HepG2 (cell line): Measurements from ENCODE around the gene IL1RAPL2.

Source experiments
- GABPB1 ChIP-seq: IDR thresholded peaks from 2 replicates; pipeline ENCODE4 v1.6.1; 2016; ENCODE audit warnings: mild to moderate bottlenecking, missing genetic modification reagents, moderate library complexity, missing compliant biosample characterization
- MAFK ChIP-seq, 2 experiments: IDR thresholded peaks in 1 of 2; conservative IDR thresholded peaks in 1 of 2; 2 replicates each; pipeline ENCODE4 v1.6.1; 2011; ENCODE audit warnings: improper control_type of control experiment in 2 of 2, low read length in 2 of 2
- MTA3 ChIP-seq: sonication (generic); formaldehyde crosslinking; IDR thresholded peaks from 2 replicates; pipeline ENCODE4 v1.4.0; 2020; ENCODE audit warnings: missing genetic modification reagents
- PCBP1 ChIP-seq: fragments of 200-400 bp; formaldehyde crosslinking; IDR thresholded peaks from 2 replicates; pipeline ENCODE4 v1.6.1; 2017; ENCODE audit warnings: mild to moderate bottlenecking, low read depth, low read length, borderline replicate concordance
- POLR2A ChIP-seq, 2 experiments: IDR thresholded peaks; 2 replicates each; pipeline ENCODE4 v1.6.1; 2011; ENCODE audit warnings: low read depth in 2 of 2, low read length in 2 of 2, mild to moderate bottlenecking in 1 of 2, moderate library complexity in 1 of 2; ENCODE audit not compliant: insufficient read depth in 1 of 2
- RFXAP ChIP-seq: sonication (generic); formaldehyde crosslinking; IDR thresholded peaks from 2 replicates; pipeline ENCODE4 v1.4.0; 2020; ENCODE audit warnings: missing genetic modification reagents, borderline replicate concordance
- ZNF549 ChIP-seq: sonication (generic); formaldehyde crosslinking; IDR thresholded peaks from 2 replicates; pipeline ENCODE4 v1.5.0; 2020; ENCODE audit warnings: missing genetic modification reagents
- TF ChIP-seq, protein P1 (sequence below): sonication (generic); formaldehyde crosslinking; IDR thresholded peaks from 2 replicates; pipeline ENCODE4 v1.4.0; 2020; ENCODE audit warnings: mild to moderate bottlenecking, missing genetic modification reagents
- TF ChIP-seq, protein P2 (sequence below), 2 experiments: IDR thresholded peaks; 2 replicates each; pipeline ENCODE4 v1.6.1; 2011 to 2012; ENCODE audit warnings: low read length in 2 of 2, borderline replicate concordance in 1 of 2, low read depth in 1 of 2, mild to moderate bottlenecking in 1 of 2, moderate library complexity in 1 of 2

DNA sequence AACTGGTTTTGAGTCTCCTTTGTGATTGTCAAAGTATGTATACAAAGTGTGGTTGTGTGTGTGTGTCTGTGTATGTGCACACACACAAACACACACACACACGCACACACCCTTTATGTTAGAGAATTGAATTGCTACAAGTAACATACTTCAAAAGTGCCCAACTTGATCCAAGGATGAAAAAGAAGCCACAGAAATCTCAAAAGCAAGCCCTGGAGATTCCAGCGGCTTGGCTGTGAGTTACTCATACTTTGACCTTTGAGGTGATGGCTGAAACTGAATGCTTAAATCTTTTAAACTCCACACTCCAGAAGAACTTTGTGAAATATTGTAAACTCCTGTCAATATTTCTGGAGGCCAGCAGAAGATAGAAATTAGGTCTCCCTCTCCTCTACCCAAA, 1087.9 kb downstream of the IL1RAPL2 start:
- TF ChIP-seq ZNF549 (CRISPR knock-in tag) (no peak), RFXAP (CRISPR knock-in tag) (no peak), POLR2A (IDR thresholded peaks at IDR 0.05; ENCODE audit: insufficient read depth in 1 of 2, low read depth in 2 of 2, low read length in 2 of 2) (no peak), MTA3 (CRISPR knock-in tag) (no peak), PCBP1 (no peak), MAFK (conservative IDR thresholded peaks at IDR 0.05 in 1 of 2, IDR thresholded peaks at IDR 0.05 in 1 of 2; ENCODE audit: low read length in 2 of 2) (no peak), GABPB1 (CRISPR knock-in tag) (no peak)
- TF ChIP-seq, protein P1, sequence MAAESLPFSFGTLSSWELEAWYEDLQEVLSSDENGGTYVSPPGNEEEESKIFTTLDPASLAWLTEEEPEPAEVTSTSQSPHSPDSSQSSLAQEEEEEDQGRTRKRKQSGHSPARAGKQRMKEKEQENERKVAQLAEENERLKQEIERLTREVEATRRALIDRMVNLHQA (CRISPR knock-in tag) = no peak
- TF ChIP-seq, protein P2, sequence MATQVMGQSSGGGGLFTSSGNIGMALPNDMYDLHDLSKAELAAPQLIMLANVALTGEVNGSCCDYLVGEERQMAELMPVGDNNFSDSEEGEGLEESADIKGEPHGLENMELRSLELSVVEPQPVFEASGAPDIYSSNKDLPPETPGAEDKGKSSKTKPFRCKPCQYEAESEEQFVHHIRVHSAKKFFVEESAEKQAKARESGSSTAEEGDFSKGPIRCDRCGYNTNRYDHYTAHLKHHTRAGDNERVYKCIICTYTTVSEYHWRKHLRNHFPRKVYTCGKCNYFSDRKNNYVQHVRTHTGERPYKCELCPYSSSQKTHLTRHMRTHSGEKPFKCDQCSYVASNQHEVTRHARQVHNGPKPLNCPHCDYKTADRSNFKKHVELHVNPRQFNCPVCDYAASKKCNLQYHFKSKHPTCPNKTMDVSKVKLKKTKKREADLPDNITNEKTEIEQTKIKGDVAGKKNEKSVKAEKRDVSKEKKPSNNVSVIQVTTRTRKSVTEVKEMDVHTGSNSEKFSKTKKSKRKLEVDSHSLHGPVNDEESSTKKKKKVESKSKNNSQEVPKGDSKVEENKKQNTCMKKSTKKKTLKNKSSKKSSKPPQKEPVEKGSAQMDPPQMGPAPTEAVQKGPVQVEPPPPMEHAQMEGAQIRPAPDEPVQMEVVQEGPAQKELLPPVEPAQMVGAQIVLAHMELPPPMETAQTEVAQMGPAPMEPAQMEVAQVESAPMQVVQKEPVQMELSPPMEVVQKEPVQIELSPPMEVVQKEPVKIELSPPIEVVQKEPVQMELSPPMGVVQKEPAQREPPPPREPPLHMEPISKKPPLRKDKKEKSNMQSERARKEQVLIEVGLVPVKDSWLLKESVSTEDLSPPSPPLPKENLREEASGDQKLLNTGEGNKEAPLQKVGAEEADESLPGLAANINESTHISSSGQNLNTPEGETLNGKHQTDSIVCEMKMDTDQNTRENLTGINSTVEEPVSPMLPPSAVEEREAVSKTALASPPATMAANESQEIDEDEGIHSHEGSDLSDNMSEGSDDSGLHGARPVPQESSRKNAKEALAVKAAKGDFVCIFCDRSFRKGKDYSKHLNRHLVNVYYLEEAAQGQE (IDR thresholded peaks at IDR 0.05; ENCODE audit: borderline replicate concordance in 1 of 2, low read depth in 1 of 2, low read length in 2 of 2) = no peak
